HG03520 (cell line): ENCODE measurements around the gene SDF2L1.
"Not testable (repeated sequence)": the region's sequence is repeated elsewhere in the genome, so short reads cannot be mapped to it uniquely, and the experiment has no call there.

ENCODE experiments used
- ATAC-seq: cut with Tn5 transposase; IDR thresholded peaks from one replicate; pipeline ENCODE4 v1.9.1; 2021; ENCODE audit warnings: mild to moderate bottlenecking, moderate library complexity; ENCODE audit not compliant: unreplicated experiment

SDF2L1 gene

GRCh38 chr22:21686193-21686608 lies 44.1 kb downstream of the SDF2L1 start:
- ATAC-seq, result no peak

DNA sequence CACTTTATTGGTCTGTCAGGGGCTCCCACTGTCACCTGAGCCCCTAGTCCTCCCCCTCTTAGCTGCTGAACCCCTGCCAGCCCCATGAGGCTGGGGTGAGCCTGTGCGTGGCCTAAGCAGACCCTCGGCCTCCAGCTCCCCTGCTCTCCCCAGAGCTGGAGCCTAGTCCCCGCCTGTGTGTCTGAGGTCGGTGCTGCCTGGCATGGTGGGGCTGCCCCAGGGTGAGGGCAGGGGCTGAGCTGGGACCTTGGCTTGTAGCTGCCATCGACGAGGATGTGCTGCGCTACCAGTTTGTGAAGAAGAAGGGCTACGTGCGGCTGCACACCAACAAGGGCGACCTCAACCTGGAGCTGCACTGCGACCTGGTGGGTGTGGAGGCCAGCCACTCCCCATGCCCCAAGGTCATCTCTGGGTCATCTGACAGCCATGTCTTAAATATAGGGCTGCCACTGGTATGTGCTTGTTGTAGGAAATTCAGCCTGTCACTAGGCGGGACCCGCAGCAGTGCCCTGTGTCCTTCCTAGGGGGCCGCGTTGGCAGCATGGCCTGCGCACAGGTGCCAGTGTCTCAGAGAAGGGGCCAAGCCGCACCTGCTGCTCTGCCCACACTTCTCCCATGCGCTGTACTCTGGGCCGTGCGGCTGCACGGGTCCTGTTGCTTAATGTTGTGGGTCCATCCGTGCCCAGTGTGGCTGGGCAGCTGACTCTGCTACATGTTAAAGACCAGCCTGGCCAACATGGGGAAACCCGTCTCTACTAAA lies 44.7 kb downstream of the SDF2L1 start:
- ATAC-seq, result no peak

- no peak for ATAC-seq
Observed at GRCh38 chr22:21687685-21688259, 45.7 kb downstream of the SDF2L1 start.

- no peak for ATAC-seq
Observed at GRCh38 chr22:21688341-21688705, 46.2 kb downstream of the SDF2L1 start.

GRCh38 chr22:21688706-21689381 lies 46.7 kb downstream of the SDF2L1 start:
- no peak for ATAC-seq

GRCh38 chr22:21690401-21690801 lies 48.3 kb downstream of the SDF2L1 start:
- no peak for ATAC-seq

GRCh38 chr22:21691816-21692215 lies 49.7 kb downstream of the SDF2L1 start:
- no peak for ATAC-seq

DNA sequence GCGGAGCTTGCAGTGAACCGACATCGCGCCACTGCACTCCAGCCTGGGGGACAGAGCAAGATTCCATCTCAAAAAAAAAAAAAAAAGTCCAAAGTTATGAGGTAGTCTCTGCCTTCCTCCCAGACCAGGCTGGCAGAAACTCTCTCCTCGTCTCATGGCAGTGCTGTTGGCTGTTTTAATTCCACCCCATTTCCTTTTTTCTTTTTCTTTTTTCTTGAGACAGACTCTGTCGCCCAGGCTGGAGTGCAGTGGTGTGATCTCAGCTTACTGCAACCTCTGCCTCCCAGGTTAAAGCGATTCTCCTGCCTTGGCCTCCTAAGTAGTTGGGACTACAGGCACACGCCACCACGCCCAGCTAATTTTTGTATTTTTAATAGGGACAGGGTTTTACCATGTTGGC lies 50.8 kb downstream of the SDF2L1 start:
- not testable (repeated sequence) for ATAC-seq

DNA sequence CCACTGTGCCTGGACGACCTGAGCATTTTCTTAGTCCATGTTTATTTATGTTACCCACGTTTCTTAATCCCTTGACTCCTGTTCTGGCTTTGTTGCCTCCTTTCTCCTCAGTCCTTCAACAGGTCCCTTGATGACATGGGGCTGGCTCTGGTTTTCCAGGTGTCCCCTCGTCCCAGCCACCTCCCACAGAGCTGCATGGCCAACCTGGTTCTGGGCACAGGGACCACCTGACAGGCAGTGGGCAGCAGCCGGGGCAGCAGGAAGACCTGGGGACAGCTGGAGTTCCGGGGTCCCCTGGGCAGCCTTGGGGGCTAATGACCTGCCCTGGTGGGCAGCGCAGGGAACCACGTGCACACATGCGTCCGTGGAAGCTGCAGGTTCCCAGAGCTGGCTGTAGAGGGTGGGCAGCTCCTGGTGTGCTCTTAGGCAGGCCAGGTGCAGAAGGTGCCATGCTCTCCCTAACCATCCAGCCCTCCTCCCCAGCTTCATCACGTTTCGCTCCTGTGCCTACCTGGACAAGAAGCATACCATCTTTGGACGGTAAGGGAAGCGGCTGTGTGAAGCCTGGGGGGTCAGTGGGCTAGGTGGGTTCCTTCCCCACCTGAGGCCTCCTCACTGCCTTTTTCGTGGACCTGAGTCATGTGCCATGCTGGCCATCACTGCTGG lies 51.4 kb downstream of the SDF2L1 start:
- ATAC-seq, result no peak
